HL-60/S4 treated with phorbol 12-myristate 13-acetate at 8.2 ng/mL for 4 days and 3 days (cell line): ENCODE data around the gene PTTG1IP.
"Not testable (repeated sequence)": the region's sequence is repeated elsewhere in the genome, so short reads cannot be mapped to it uniquely, and the experiment has no call there.

ENCODE experiments used
- in situ Hi-C: fragments of 300-500 bp; cut with MboI; formaldehyde crosslinking; loops from 2 replicates; pipeline ENCODE4 v1.15.0; 2022; ENCODE audit warnings: low sequenced_read_pairs

The PTTG1IP gene, protein sequence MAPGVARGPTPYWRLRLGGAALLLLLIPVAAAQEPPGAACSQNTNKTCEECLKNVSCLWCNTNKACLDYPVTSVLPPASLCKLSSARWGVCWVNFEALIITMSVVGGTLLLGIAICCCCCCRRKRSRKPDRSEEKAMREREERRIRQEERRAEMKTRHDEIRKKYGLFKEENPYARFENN

DNA sequence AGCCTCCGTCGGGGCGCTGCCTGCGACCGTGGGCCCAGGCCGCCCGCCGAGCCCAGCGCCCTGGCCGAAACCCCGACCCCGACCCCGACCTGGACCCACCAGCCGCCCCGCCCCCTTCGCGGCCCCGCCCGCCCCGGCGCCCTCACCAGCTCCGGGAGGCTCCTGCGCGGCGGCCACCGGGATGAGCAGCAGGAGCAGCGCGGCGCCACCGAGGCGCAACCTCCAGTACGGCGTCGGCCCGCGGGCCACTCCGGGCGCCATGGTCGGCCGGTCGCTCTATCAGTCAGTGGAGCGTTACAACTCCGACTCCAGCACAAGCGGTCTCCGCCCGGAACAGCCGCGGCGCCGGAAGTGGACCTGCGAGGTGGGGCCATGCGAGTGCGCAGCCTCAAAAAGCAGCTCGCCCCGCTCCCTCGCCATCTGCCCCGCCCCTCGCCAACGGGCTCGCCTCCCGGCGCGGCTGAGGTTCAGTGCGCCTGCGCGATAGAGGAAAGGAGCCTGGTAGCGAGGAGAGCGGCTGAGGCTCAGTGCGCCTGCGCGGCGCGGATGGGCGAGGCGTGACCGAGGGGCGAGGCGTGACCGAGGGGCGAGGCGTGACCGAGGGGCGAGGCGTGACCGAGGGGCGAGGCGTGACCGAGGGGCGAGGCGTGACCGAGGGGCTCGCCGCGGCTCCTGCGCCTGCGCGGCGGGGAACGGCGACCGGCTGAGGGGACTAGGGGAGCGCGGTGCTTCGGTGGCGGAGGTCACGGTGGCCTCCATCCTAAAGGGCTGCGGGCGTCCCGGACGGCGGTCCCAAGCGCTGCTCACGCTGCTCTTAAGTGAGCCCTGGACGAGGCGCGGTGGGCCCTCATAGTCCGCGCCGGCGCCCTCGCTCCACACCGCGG is at the start of gene PTTG1IP:
Gene PTTG1IP (minus strand): TSS at position 335 of the 884 bp plus-strand sequence. CDS start 74 bp downstream, at position 261.
- in situ Hi-C loops, result no loop called here

DNA sequence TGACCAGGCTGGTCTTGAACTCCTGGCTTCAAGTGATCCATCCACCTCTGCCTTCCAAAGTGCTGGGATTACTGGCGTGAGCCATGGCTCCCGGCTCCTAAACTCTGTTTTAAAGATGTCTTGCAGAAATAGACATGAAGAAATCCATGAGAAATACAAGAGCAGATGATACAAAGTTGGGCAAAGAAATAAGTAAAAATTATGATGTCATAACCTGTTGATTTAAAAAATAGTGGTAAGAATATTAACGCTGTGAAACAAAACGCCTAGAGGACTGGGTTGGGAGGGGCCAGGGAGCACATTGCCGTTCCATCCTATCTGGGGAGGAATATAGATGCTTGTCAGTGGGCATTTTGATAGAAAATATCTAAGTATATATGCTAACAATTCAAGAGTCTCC is 48.4 kb upstream of the PTTG1IP start:
- in situ Hi-C loops, result no loop called here

DNA sequence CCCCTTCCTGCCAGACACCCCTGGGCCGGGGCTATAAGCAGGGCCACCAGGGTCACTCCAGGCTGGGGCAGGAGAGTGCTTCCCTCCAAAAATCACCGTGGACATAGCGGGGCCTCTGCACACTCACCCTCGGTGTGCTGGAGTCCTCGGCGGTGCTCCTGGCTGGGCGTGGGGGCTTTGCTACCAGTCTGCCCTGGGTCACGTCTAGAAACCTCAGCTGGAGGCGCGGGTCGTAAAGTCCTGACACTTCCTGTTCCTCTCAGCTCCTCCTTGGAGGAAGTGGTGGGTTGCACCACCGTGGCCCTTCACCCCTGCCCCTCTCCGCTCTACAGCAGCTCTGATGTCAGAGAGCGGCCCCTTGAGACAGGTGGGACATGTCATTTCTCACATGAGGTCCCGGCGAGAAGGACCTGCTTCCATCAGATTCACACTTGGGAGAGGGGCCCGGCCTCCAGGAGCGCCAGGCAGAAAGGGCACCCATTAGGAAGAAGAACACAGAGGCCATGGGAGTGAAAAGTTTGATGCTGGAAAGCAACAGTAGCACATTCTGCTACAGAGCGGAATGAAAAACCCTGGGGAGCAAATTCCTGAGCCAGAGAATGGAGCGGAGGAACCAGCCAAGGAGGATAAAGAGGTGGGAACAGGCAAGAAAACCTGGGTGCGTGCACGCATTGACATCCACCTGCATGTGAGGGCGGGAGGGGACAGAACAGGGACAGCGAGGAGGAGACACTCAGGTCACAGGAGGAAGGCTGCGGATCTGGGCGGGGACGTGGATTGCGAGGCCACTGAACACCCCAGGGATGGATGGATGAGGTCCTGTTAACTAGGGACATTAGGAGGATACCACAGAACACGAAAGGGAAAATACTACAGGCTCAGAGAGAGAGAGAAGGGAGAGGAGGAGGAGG is 47.5 kb upstream of the PTTG1IP start, which contains the start of gene ITGB2:
Gene ITGB2 (minus strand): TSS at position 206 of the 911 bp plus-strand sequence. CDS start 10,117 bp downstream, outside the sequence.
- in situ Hi-C loops, result no loop called here

DNA sequence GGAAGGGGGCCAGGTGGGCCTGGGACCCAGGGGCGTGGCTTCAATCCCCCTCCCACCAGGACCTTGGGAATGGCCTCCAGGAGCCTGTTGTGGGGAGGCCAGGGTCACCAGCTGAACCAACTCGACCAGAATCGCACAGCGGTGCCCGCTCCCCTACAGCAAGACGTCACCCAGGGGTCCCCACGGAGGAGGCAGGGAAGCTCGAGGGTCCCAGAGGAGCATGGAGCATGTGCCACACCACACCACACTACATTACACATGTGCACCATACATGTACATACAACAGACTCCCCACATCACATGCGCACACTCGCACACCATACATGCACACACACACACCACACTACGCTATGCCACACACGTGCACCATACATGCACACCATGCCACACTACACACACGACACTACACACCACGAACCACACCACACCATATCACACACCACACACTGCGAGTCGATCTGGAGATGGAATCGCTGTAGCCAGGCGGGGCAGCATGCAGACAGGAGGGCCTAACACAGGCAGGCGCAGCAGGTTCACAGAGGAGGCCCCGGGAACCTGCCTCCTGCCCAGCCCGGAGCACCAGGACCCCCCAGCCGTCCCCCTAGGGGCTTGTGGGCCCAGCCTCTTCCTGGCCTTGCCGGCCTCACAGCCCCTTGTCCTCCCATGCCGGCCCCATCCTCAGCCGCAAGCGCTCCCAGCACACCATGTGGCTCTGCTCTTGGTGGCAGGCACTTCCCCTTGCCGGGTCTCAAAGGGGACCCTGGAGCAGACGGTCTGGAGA is 46.6 kb upstream of the PTTG1IP start:
- in situ Hi-C loops, result no loop called here

DNA sequence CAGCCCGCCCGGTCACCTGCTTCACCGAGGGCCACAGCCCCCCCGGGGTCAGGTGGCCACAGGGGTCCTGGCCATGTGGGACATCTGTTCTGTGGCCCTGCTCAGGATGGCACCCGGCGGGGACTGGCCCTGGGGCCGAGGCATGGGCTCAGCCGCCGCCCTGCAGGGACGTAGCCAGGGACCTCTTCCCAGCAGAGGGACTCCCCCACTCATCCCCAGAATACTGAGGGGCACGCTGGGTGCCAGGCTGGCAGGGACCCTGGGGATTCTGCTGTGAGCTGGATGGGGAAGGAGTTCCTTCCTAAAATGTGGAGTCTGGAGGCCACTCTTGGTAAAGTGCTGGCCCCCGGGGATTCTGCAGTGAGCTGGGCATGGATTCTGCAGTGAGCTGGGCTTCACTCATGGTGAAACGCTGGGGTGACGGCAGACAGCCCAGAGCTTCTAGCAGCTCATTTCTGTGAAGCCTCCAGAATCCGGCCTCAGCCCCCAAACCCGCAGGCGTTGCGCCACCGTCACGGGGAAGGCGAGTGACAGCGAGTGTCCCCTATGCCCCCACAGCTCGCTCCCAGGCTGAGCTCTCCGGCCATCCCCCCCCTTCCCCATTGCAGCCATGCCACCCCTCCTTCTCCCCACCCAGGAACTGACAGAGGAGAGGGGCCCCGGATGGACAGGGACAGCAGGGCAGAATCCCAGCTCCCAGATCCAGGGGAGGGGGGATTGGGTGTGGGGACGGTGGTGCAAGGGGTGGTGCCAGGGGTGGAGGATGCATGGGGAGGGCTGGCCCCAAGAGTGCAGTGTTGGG is 45.8 kb upstream of the PTTG1IP start:
- in situ Hi-C loops, result no loop called here

DNA sequence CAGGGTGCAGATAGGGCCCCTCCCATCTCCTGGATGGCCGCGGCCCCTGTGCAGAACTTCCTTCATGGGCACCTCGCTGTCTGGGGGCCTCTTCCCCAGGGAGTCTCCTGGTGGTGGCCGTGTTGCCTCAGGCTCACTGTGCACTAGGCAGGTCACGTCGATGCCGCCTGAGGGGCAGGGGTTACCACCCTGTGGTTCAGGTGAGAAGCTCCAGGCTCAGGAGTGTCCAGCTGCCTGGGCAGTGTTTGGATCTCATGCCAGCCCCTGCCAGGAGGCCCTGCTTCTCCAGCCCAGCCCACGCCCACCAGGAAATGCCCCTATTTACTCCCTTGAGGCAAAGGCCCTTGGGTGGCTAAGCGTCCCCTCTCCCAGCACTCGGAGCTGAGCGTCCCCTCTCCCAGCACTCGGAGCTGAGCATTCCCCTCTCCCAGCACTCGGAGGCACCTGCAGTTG is 45.1 kb upstream of the PTTG1IP start:
- in situ Hi-C loops, result no loop called here

DNA sequence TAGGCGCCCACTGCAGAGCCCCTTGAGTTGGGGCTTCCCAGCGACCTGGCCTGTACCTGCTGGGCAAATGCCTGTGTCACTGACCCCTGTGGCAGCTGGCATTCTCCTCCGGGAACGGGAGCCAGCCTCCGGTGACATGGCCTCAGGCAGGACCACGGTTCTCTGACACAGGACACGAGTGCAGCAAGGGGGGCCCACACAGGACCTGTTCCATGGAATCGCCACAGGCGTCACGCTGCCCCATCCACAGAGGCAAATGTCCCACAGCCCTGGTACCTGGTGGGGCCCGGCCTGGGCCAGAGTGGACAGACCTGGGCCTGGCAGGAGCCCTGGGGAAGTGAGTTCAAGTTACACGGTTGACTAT is 44.6 kb upstream of the PTTG1IP start:
- in situ Hi-C loops, result no loop called here

DNA sequence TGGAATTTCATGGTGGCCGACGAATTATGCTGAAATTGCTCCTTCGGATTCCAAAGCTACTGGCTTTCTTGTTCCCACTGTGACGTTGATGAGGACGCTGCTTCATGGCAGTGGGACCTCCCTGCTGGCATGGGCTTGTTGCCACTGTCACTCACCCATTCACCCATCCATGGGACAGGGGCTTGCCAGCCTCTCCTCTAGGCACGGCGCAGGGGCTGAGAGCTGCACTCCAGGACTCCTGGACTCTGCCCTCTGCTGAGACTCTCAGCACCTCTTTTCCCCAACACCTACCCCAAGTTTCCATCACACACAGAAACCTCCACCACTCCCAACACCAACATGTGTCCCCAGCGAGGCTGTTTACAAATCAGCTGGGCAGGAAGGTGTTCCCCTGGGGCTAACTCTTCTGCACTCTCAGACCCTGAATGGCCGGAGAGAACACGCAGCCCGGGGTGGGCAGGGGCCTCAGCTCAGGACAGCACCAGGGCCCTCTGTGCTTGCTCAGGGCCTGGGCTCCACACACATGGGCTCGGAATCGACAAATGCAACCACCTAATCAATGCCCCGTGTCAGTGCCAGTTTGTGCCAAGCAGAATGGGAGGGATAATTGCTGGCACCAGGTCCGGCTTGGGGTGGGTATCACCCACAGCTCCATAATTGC is 44.1 kb upstream of the PTTG1IP start:
- in situ Hi-C loops, result no loop called here

DNA sequence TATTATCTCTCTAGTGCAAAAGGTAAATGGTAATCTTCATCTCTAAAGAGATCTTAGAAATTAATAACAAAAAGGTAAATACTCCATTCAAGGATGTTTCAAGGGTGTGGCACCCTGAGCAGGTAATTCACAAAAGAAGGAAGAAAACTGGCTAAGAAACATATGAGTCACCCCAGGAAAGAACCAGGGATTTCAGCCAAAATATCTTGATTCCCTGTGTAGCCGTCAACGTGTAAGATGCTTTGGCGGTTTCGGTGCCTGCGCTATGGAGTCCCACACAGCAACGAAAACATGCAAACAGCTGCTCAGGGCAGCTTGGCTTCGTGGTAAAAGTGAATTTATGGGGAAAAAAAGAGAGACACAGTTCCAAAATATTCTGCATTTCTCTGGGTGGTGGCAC is 43.5 kb upstream of the PTTG1IP start:
- in situ Hi-C loops, result no loop called here

DNA sequence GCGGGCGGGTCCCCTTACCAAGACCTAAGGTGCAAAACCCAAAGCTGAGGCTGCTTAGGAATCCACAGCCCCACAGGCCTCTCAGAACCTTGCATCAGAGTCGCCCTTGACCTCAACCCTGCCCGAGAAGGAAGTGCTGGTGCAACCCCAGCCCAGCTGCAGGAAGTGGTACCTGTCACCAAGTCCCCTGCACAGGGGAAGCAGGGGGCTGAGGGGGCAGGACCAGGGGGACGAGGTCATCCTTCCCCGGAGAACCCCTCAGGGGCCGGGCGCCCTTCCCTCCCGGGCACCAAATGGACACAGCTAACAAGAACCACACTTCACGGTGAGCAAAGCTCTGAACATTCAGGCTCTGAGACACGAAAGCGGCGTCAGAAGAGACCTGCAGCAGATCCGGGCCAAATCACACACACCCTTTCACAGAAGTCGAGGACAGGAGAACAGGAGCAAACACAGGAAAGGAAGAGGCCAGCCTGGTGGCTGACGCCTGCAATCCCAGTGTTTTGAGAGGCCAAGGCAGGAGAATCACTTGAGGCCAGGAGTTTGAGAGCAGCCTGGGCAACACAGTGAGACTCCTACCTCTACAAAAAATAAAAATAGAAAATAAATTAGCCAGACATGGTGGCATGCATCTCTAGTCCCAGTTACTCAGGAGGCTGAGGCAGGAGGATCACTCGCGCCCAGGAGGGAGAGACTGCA is 40.8 kb upstream of the PTTG1IP start:
- in situ Hi-C loops, result no loop called here

DNA sequence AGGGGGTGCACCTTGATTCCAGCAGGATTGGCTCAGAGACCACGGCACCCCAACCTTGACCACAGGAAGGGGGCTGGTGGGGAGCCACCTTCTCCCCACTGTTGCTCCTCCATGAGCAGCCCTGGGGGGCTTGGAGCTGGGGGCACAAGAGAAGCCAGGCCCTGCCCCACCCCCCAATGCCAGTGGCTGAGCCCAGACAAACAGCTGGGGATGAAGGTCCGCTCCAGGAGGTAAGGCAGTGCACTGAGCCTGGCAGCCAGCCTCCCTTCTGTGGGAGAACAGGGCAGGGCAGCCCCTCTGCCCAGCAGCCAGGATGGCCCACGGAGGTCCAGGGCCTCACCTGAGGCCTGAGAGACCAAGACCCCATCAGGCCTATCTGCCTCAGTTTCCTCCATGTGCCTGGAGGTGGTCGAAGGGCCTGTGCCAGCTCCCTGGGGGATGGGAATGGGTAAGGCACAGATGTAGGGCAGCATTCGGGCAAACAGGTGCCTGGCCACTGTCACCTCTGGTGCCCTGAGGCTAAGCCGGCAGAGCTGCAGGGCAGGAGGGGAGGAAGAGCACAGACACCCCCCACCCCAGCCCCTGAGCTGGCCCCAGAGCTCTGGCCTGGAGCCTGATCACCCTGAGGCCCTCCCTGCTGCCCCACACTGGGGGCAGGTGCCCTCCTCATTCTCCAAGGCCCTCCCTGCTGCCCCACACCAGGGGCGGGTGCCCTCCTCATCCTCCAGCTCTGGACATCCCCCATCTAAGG is 40.1 kb upstream of the PTTG1IP start:
- in situ Hi-C loops, result no loop called here

DNA sequence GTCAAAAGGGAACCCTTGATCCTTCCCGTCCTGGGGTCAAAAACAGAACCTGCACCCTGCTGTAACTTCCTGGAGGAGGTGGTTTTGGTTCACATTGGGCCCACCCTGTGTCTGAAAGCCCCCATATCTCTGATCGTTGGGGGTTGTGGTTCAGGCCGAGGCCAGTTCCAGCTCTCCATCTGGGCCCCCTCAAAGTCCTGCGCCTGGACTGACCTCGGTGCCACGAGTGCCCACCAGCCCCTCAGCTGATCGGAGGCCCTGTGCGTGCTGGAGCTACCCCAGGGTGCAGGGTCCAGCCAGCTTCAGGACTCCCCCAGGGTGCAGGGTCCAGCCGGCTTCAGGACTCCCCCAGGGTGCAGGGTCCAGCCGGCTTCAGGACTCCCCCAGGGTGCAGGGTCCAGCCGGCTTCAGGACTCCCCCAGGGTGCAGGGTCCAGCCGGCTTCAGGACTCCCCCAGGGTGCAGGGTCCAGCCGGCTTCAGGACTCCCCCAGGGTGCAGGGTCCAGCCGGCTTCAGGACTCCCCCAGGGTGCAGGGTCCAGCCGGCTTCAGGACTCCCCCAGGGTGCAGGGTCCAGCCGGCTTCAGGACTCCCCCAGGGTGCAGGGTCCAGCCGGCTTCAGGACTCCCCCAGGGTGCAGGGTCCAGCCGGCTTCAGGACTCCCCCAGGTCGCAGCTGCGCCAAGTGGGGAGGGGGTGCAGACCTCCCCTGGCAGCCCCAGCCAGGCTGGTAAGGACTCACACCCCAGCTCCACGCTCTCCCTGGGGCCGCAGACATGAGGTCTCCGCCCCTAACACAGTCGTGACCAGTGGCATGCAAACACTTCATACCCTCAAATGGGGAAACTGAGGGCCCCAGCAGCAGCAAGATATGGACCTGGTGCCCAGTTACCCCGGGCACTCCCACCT is 39.3 kb upstream of the PTTG1IP start:
- in situ Hi-C loops, result not testable (repeated sequence)

DNA sequence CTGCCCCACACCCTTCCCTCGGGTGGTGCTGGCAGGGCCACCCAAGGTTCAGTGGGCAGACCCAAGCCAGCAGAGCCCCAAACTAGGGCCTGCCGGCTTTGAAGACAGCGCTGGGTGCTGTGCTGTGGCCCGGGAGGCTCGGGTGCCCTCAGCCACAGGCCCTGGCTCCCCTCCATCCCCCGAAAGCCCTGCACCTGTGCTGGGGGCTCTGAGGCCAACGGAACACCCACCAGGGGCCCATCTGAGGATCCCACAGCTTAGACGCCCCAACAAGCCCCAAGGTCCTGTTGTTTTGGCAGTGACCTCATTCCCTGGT is 38.6 kb upstream of the PTTG1IP start:
- in situ Hi-C loops, result no loop called here

DNA sequence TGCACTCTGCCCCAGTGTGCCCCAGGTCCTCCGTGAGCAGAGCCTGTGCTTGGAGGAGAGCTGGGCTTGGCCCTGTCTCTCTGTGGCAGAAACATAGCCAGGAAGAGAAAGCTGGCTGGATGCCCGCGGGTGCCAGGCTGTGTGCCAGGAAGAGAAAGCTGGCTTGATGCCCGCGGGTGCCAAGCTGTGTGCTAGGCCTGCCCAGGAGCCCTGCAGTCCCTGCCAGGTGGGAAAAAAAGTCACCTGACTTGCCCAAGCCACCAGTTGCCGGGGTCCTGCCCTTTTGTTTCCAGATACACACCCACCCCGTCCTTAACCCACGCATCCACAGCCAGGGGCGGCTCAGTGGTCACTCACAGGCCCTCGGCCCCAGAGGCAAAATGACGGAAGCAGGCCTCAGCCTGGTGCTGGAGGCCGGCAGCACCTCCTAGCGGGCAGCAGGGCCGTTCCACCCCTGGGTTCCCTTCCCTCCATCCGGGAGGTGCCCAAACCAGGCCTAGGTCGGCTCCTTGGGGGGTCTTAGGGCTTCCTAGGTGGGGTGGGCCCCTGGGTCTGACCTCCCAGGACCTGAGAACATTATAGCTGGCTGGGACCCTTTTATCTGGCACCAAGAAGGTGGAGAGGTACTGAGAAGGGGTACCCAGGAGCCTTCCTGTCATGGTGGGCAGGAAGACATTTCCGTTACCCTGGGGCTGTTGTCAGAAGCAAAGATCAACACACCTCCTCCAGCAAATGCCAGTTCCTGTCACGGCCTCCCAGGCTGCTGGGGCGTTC is 38.1 kb upstream of the PTTG1IP start:
- in situ Hi-C loops, result no loop called here

DNA sequence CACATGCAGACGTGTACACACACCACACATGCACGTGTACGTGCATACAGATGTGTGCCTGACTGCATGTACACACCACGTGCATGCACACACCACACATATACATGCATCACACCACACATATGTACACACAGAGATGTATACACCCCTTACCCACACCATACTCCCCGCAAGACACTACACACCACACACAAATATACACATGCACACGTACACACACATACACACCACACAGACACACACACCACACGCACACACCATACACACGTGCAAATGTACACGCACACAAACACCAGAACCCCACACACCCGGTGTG is 37.5 kb upstream of the PTTG1IP start:
- in situ Hi-C loops, result no loop called here
